PC-9 (cell line): Measurements from ENCODE around the gene CIBAR2.

Experiments
- EZH2 ChIP-seq: fragments of 200-600 bp; sonication (generic); IDR thresholded peaks from 2 replicates; pipeline ENCODE4 v1.8.0; 2017; ENCODE audit warnings: antibody characterized with exemption, low read depth
- TF ChIP-seq, protein P1 (sequence below): fragments of 200-600 bp; sonication (generic); conservative IDR thresholded peaks from 2 replicates; pipeline ENCODE4 v1.6.1; 2017; ENCODE audit warnings: mixed run types, antibody characterized with exemption, mild to moderate bottlenecking, moderate library complexity

DNA sequence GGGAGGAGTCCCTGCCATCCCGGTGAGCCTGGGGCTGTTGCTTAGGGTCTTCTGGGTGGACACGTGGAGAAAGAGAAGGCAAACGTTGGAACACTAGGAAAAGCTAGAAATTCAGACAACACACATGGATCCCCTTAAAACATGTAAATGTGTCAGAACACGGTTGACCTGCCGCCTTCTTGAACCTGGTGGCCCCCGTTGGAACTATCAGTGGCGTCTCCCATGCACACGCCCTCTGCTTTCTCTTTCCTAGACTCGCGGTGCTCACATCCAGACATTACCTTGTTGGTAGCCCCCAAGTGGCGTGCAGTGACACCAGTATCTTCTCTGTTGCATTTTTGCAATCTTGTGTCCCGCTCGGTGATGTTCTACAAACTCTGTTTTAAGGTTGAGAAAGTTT, 18.6 kb downstream of the CIBAR2 start:
- TF ChIP-seq, protein P1, sequence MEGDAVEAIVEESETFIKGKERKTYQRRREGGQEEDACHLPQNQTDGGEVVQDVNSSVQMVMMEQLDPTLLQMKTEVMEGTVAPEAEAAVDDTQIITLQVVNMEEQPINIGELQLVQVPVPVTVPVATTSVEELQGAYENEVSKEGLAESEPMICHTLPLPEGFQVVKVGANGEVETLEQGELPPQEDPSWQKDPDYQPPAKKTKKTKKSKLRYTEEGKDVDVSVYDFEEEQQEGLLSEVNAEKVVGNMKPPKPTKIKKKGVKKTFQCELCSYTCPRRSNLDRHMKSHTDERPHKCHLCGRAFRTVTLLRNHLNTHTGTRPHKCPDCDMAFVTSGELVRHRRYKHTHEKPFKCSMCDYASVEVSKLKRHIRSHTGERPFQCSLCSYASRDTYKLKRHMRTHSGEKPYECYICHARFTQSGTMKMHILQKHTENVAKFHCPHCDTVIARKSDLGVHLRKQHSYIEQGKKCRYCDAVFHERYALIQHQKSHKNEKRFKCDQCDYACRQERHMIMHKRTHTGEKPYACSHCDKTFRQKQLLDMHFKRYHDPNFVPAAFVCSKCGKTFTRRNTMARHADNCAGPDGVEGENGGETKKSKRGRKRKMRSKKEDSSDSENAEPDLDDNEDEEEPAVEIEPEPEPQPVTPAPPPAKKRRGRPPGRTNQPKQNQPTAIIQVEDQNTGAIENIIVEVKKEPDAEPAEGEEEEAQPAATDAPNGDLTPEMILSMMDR = no peak
- no peak for TF ChIP-seq EZH2
